HG03060 (cell line): ENCODE measurements around the gene TANGO6.
"Not testable (repeated sequence)": the region's sequence is repeated elsewhere in the genome, so short reads cannot be mapped to it uniquely, and the experiment has no call there.

ENCODE experiments used
- ATAC-seq: cut with Tn5 transposase; IDR thresholded peaks from one replicate; pipeline ENCODE4 v1.9.1; 2021; ENCODE audit warnings: low read depth, moderate number of reproducible peaks; ENCODE audit not compliant: unreplicated experiment

TANGO6 gene

GRCh38 chr16:69112285-69113129 is 269.2 kb downstream of the TANGO6 start:
- ATAC-seq, result no peak

GRCh38 chr16:69113216-69113615 is 269.9 kb downstream of the TANGO6 start:
- no peak for ATAC-seq

GRCh38 chr16:69114346-69114975 is 271.1 kb downstream of the TANGO6 start:
- no peak for ATAC-seq

GRCh38 chr16:69114976-69115355 is 271.6 kb downstream of the TANGO6 start:
- no peak for ATAC-seq

GRCh38 chr16:69115361-69115760 is 272.0 kb downstream of the TANGO6 start:
- ATAC-seq, result no peak

GRCh38 chr16:69115837-69116236 is 272.5 kb downstream of the TANGO6 start:
- no peak for ATAC-seq

GRCh38 chr16:69116256-69116875 is 273.0 kb downstream of the TANGO6 start:
- ATAC-seq, result no peak

GRCh38 chr16:69116906-69117305 is 273.6 kb downstream of the TANGO6 start:
- ATAC-seq, result no peak

- ATAC-seq, result no peak
Observed at GRCh38 chr16:69118468-69118867, 275.1 kb downstream of the TANGO6 start.

- ATAC-seq, result no peak
Observed at GRCh38 chr16:69118994-69119393, 275.7 kb downstream of the TANGO6 start.

GRCh38 chr16:69119536-69119935 is 276.2 kb downstream of the TANGO6 start:
- ATAC-seq, result no peak

GRCh38 chr16:69120096-69120664 is 276.8 kb downstream of the TANGO6 start:
- no peak for ATAC-seq

- ATAC-seq, result no peak
Observed at GRCh38 chr16:69123910-69124309, 280.6 kb downstream of the TANGO6 start.

- ATAC-seq, result not testable (repeated sequence)
Observed at GRCh38 chr16:69124406-69124805, 281.1 kb downstream of the TANGO6 start.

- not testable (repeated sequence) for ATAC-seq
Observed at GRCh38 chr16:69124961-69125360, 281.6 kb downstream of the TANGO6 start.

- ATAC-seq, result no peak
Observed at GRCh38 chr16:69126221-69126620, 282.9 kb downstream of the TANGO6 start.

- ATAC-seq, result not testable (repeated sequence)
Observed at GRCh38 chr16:69126801-69127200, 283.5 kb downstream of the TANGO6 start.

GRCh38 chr16:69127966-69128510 is 284.7 kb downstream of the TANGO6 start:
- ATAC-seq, result no peak

- ATAC-seq, result no peak
Observed at GRCh38 chr16:69130461-69130860, 287.1 kb downstream of the TANGO6 start.

- ATAC-seq, result no peak
Observed at GRCh38 chr16:69131167-69131838, 288.0 kb downstream of the TANGO6 start.
